ENCODE measurements around the gene PLXNB2. TPM values are rescaled to one million over a fixed set of nuclear protein-coding genes. Genes with fewer than 3 reads are reported as not detected.
A peak's percentile ranks its signal among the peaks of the same experiment; 100 is the strongest.

The PLXNB2 gene
- total and polyA plus RNA-seq, 2 donors from 2014 or later, result 128 to 383 TPM

DNA sequence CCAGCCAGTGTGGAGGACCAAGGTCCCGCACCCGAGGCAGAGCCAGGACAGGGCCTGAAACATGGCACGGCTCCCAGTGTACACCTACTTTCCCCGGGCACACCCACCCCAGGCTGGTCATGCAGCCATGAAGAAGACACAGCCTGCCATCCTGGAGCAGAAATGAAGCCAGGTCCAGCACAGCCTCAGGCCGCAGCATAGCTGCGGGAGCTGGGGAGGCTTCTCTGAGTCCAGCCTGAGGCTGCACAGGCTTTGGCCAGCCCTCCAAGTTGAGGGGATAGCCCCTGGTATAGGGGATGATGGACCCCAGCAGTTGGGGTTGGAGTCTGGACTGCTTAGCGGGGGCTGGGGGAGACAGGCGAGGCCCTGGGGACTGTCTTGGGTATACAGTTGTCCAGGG is 53.5 kb downstream of the PLXNB2 start:
- H3K9ac ChIP-seq (ENCODE audit: low read length in 3 of 3), result no peak overlapping the region
- FAIRE-seq (no peak), DNase-seq (peak in 1 of 5 donors; percentile 28)
- TF ChIP-seq, protein P1, sequence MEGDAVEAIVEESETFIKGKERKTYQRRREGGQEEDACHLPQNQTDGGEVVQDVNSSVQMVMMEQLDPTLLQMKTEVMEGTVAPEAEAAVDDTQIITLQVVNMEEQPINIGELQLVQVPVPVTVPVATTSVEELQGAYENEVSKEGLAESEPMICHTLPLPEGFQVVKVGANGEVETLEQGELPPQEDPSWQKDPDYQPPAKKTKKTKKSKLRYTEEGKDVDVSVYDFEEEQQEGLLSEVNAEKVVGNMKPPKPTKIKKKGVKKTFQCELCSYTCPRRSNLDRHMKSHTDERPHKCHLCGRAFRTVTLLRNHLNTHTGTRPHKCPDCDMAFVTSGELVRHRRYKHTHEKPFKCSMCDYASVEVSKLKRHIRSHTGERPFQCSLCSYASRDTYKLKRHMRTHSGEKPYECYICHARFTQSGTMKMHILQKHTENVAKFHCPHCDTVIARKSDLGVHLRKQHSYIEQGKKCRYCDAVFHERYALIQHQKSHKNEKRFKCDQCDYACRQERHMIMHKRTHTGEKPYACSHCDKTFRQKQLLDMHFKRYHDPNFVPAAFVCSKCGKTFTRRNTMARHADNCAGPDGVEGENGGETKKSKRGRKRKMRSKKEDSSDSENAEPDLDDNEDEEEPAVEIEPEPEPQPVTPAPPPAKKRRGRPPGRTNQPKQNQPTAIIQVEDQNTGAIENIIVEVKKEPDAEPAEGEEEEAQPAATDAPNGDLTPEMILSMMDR (IDR thresholded peaks at IDR 0.05; ENCODE audit: borderline replicate concordance, extremely low read depth, insufficient read depth), result no peak
- peaks cover 0 to 16% (median 12%) of the 10 kb centered on the region in 3 donors for H3K4me1 ChIP-seq (ENCODE audit: control insufficient read depth in 2 of 3, insufficient read depth in 2 of 3, low read depth in 1 of 3, low read length in 3 of 3)
- H3K27me3 ChIP-seq (ENCODE audit: control insufficient read depth, insufficient read depth, low read length), result no peaks in the 10 kb centered on the region
- no peaks in the 10 kb centered on the region for H3K9me3 ChIP-seq (ENCODE audit: control insufficient read depth in 2 of 3, insufficient read depth in 1 of 3, low read length in 3 of 3)
- intact Hi-C loops (cut with DNase I), result no loop called here
- no peaks in the 10 kb centered on the region for H3K36me3 ChIP-seq (ENCODE audit: control insufficient read depth in 2 of 3, insufficient read depth in 3 of 3, low read length in 3 of 3)
- no peak overlapping the region for H3K4me3 ChIP-seq (ENCODE audit: low read length in 3 of 3)
- H3K27ac ChIP-seq (ENCODE audit: low read depth in 2 of 2, low read length in 2 of 2), result no peak overlapping the region

DNA sequence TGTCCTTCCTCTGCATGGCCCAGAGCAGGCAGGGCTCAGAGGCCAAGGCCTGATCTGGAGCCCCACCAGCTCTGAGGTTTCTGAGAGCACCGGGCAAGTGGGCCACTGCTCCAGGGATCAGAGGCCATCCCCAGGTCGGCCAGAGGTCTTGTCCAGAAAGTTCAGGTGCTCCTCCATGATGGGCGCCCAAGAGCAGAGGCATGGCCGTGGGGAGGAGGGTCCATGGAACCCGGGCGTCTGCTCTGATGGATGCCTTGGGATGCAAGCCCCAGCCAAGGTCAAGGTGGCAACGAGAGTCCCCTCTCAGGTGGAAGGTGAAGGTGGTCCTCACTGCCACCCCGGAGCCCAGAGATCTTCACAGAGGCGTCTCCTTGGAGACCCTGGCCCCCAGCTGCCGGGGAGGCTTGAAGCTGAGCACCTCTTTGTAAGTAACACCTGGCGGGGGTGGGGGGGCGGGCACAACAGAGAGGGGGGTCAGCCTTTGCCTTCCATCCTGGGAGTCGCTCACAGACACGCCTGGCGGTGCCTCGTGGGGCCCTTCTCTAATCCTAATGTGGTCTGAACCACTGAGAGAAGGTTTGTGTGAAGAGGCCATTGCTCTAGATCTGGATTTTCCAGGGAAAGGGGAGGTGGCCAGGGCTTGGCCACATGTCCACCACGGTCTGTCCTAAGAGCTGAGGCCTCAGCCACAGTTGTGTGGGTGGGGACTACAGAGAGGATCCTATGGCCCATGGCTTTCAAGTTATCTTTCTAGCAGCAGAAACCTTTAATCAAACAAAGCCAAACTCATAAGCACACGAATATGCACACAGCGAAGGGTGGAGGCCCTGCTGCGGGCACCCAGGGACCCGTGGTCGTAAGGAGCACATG is 54.2 kb downstream of the PLXNB2 start:
- Histone ChIP-seq H3K4me1 (ENCODE audit: control insufficient read depth in 2 of 3, insufficient read depth in 2 of 3, low read depth in 1 of 3, low read length in 3 of 3) (peaks cover 0 to 16% (median 12%) of the 10 kb centered on the region in 3 donors), H3K36me3 (ENCODE audit: control insufficient read depth in 2 of 3, insufficient read depth in 3 of 3, low read length in 3 of 3) (no peaks in the 10 kb centered on the region), H3K4me3 (ENCODE audit: low read length in 3 of 3) (no peak overlapping the region), H3K27ac (ENCODE audit: low read depth in 2 of 2, low read length in 2 of 2) (no peak overlapping the region), H3K9me3 (ENCODE audit: control insufficient read depth in 2 of 3, insufficient read depth in 1 of 3, low read length in 3 of 3) (no peaks in the 10 kb centered on the region), H3K9ac (ENCODE audit: low read length in 3 of 3) (no peak overlapping the region), H3K27me3 (ENCODE audit: control insufficient read depth, insufficient read depth, low read length) (no peaks in the 10 kb centered on the region)
- FAIRE-seq, result no peak
- TF ChIP-seq, protein P1 (IDR thresholded peaks at IDR 0.05; ENCODE audit: borderline replicate concordance, extremely low read depth, insufficient read depth), result no peak
- DNase-seq, result peak in 2 of 5 donors; percentile 55 to 71
- intact Hi-C loops (cut with DNase I), result no loop called here

DNA sequence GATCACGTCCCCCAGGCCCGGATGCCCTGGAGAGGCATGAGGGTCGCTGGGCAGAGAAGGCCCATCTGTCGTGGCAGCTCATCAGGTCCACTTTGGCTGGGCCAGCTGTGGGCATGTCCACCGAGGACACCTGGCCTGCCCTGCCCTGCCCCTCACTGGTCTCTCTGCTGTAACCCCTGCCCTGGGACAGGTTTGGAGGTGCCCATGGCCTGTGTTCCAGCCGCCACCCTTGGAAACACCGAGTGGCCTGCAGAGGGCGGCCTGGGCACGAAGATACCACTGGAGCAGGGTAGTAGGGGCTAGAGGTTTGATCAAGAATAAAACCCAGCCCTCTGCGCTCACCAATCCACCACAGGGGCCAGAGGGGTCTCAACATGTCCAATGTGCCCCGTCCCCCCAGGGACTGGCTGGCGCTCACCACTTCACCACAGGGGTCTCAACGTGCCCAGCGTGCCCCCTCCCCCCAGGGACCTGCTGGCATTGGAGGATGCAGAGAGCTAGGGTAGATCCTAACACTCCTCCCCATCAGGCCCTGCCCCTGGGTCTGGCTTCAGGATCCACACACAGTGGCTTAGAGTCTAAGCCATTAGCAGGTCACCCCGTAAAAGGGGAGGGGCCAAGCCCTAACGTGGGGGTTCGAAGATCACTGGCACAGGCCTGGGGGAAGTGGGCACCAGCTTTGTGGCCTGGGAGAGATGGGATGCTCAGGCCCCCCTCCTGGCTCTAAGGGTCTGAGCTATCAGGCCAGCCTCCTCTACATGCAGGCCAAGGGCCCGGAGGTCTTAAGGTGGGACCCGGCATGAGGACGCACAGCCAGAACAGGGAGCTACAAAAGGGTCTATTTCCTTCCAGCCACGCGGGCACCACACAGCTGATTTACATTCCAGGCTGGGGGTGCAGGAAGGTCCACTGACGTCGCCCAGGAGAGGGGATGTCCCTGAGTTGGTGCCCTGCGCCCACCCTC is 55.1 kb downstream of the PLXNB2 start:
- Histone ChIP-seq H3K27me3 (ENCODE audit: control insufficient read depth, insufficient read depth, low read length) (no peaks in the 10 kb centered on the region), H3K9me3 (ENCODE audit: control insufficient read depth in 2 of 3, insufficient read depth in 1 of 3, low read length in 3 of 3) (no peaks in the 10 kb centered on the region), H3K27ac (ENCODE audit: low read depth in 2 of 2, low read length in 2 of 2) (no peak overlapping the region), H3K9ac (ENCODE audit: low read length in 3 of 3) (no peak overlapping the region), H3K4me1 (ENCODE audit: control insufficient read depth in 2 of 3, insufficient read depth in 2 of 3, low read depth in 1 of 3, low read length in 3 of 3) (peaks cover 0 to 23% (median 9%) of the 10 kb centered on the region in 3 donors), H3K36me3 (ENCODE audit: control insufficient read depth in 2 of 3, insufficient read depth in 3 of 3, low read length in 3 of 3) (peaks cover 0 to 4% (median 0%) of the 10 kb centered on the region in 3 donors), H3K4me3 (ENCODE audit: low read length in 3 of 3) (no peak overlapping the region)
- DNase-seq (peak; percentile 51 to 93 (median 78)), FAIRE-seq (no peak)
- TF ChIP-seq, protein P1 (IDR thresholded peaks at IDR 0.05; ENCODE audit: borderline replicate concordance, extremely low read depth, insufficient read depth), result peak; percentile 83
- intact Hi-C loops (cut with DNase I), result no loop called here

Measured in kidney (tissue), 14 donors.